ENCODE measurements around the gene LMAN1. TPM values are rescaled to one million over a fixed set of nuclear protein-coding genes. Genes with fewer than 3 reads are reported as not detected.

LMAN1 gene
- total and polyA plus RNA-seq, 10 of the 15 experiments (the other 5 are each of a cell fraction or from before 2014, with no cell fraction given): 15.0 to 78.9 (median 67.5) TPM

- no peaks in the 10 kb centered on the region for H4K20me1 ChIP-seq (ENCODE audit: control insufficient read depth, insufficient read depth)
- no peak overlapping the region for H3K27ac ChIP-seq (ENCODE audit: control insufficient read depth, insufficient read depth)
- in situ Hi-C loops (cut with MboI) (no loop called here), intact Hi-C loops (cut with micrococcal nuclease; ENCODE audit: unreplicated experiment) (no loop called here)
- no peak for FAIRE-seq
- RAD21 ChIA-PET (ENCODE audit: unreplicated experiment): no interaction called here
- H3K4me2 ChIP-seq (ENCODE audit: control insufficient read depth, insufficient read depth): no peak overlapping the region
- H3K79me2 ChIP-seq (ENCODE audit: control insufficient read depth, insufficient read depth, low read length): no peaks in the 10 kb centered on the region
- H3K9ac ChIP-seq (ENCODE audit: control insufficient read depth, insufficient read depth, low read length): no peak overlapping the region
- no peak overlapping the region for H2AFZ ChIP-seq (ENCODE audit: control insufficient read depth, low read depth, low read length)
- no peaks in the 10 kb centered on the region for H3K36me3 ChIP-seq (ENCODE audit: control insufficient read depth in 2 of 2, insufficient read depth in 2 of 2, low read length in 1 of 2)
- H3K4me3 ChIP-seq: no peak overlapping the region
- no peak for DNase-seq (ENCODE audit: low read depth, low spot score)
- WGBS (ENCODE audit: insufficient coverage, insufficient replicate concordance, low lambda C conversion rate, missing lambda C conversion rate): 0% methylated on average over 1 of the region's 1 CpG
- no TSS peak for BruUV-seq (replicated peaks)
- ATAC-seq: no peak
- H3K4me1 ChIP-seq (ENCODE audit: control insufficient read depth, insufficient read depth, low read length): no peaks in the 10 kb centered on the region
- no peaks in the 10 kb centered on the region for H3K9me3 ChIP-seq (replicated peaks; ENCODE audit: control insufficient read depth, insufficient read depth, low read length)
- SMC1A ChIA-PET (ENCODE audit: uncharacterized antibody, unreplicated experiment): interaction anchor here (1.4 kb wide), 1 partner anchor 29 kb away, joined by 3 read pairs; no protein-coding TSS in a partner anchor
- H3K27me3 ChIP-seq (replicated peaks in 1 of 2; ENCODE audit: control insufficient read depth in 2 of 2, insufficient read depth in 2 of 2, low read length in 1 of 2): peaks cover 4 to 10% of the 10 kb centered on the region in 2 experiments; a peak in 3 of 4 replicates
- POLR2A ChIA-PET: no interaction called here
- CTCF ChIA-PET: interaction anchor here (0.7 to 1.3 kb wide), 2 partner anchors 31 to 196 kb away, joined by 3 to 4 read pairs; no protein-coding TSS in a partner anchor
- TF ChIP-seq USF1 (IDR thresholded peaks at IDR 0.05; ENCODE audit: borderline replicate concordance, extremely low read length, insufficient read depth, low read depth, low read length) (no peak), ZNF24 (IDR thresholded peaks at IDR 0.05) (no peak), BCLAF1 (IDR thresholded peaks at IDR 0.05) (no peak), RFX5 (IDR thresholded peaks at IDR 0.05; ENCODE audit: low read depth, low read length) (no peak), ZBTB40 (IDR thresholded peaks at IDR 0.05; ENCODE audit: borderline replicate concordance) (no peak), CHD2 (IDR thresholded peaks at IDR 0.05; ENCODE audit: borderline replicate concordance, low read depth, low read length) (no peak), TCF3 (IDR thresholded peaks at IDR 0.05; ENCODE audit: borderline replicate concordance, insufficient read depth, low read depth, low read length) (no peak), SMARCA5 (IDR thresholded peaks at IDR 0.05) (no peak), PAX8 (IDR thresholded peaks at IDR 0.05) (no peak), EZH2 (IDR thresholded peaks at IDR 0.05; ENCODE audit: borderline replicate concordance, control insufficient read depth, low read depth, low read length) (no peak), HDGF (IDR thresholded peaks at IDR 0.05) (no peak), YY1 (IDR thresholded peaks at IDR 0.05; ENCODE audit: low read depth, low read length) (no peak), POU2F2 (IDR thresholded peaks at IDR 0.05; ENCODE audit: borderline replicate concordance, low read depth, low read length) (no peak), RELA (IDR thresholded peaks at IDR 0.05; ENCODE audit: borderline replicate concordance, partially characterized antibody) (no peak)
These were observed 79.3 kb downstream of the LMAN1 start for GRCh38 chr18:59279722-59280121.

All from GM12878 (cell line).